A549 (cell line): ENCODE measurements around the gene VAPA.

Source experiments
- EP300 ChIP-seq, 2 experiments: fragments of >200 bp; sonication (Bioruptor Twin); formaldehyde crosslinking; IDR thresholded peaks; 2 replicates in 1 of 2; 3 replicates in 1 of 2; pipeline ENCODE4 v1.6.1; 2016 to 2017
- FOSL2 ChIP-seq, 2 experiments: fragments of 450-650 bp in 1 of 2; fragments of >200 bp in 1 of 2; sonication (Bioruptor Twin) in 1 of 2; formaldehyde crosslinking; IDR thresholded peaks; 2 replicates each; pipeline versions ENCODE4 v1.5.0 to v1.6.1; 2016 to 2020; ENCODE audit warnings: mild to moderate bottlenecking in 1 of 2, moderate library complexity in 1 of 2

DNA sequence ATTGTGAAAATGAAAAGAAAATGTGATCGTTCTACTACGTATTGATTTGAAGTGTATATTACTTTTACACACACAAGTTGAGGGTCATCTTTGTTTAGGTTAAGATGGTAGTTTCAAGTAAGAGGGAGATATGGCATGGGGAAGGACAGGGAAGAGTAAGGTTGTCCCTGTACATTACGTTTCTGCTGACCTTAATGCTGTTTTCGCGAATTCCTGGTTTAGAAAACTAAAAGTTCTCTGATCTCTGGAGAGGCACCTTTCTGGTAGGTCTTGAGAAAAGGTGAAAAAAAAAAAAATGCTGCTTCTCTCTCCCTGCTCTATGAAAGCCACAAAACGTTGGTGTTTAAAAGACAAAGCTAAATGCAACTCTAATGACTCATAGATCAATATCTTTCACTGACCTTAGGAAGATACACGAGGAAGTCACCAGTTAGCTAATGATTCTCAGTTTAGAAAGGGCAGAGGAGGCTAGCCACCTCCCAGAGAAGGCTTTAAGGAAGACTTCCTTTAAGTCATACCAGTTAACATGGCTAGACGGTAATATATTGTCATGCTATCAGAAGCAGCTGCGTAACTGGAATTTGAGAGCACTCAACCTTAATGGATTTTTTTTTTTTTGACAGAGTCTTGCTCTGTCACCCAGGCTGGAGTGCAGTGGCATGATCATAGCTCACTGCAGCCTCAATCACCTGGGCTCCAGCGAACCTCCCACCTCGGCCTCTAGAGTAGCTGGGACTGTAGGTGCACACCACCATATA lies 14.8 kb upstream of the VAPA start:
- TF ChIP-seq EP300 (IDR thresholded peaks at IDR 0.05) (no peak), FOSL2 (IDR thresholded peaks at IDR 0.05) (no peak), FOSL2 (CRISPR knock-in tag; IDR thresholded peaks at IDR 0.05) (peak; percentile 68)
